ENCODE results near the gene NEU2. TPM values are rescaled to one million over a fixed set of nuclear protein-coding genes. Genes with fewer than 3 reads are reported as not detected.

The NEU2 gene
- total and polyA plus RNA-seq, 7 donors, result not detected

GRCh38 chr2:233007739-233008138 is 24.7 kb upstream of the NEU2 start:
- DNase-seq, result no peak

DNA sequence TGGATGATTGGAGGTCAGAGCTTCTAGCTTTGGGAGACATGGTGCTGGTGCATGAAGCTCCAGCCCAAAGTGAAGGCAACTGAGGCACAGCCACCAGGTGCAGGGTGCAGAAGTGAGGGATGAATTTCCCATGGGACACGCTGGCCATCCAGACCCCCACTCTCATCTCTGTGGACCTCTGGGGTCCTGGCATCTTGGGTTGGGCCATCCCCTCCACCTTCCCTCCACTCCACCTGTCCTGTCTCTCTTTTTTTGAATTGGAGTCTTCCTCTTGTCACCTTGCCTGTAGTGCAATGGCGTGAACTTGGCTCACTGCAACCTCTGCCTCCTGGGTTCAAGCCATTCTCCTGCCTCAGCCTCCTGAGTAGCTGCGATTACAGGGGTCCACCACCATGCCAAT is 22.8 kb upstream of the NEU2 start:
- Histone ChIP-seq H3K36me3 (ENCODE audit: insufficient read depth in 1 of 2, low read depth in 1 of 2) (no peaks in the 10 kb centered on the region), H3K9me3 (no peaks in the 10 kb centered on the region), H3K4me3 (no peak overlapping the region), H3K27me3 (ENCODE audit: insufficient read depth in 3 of 3, low read length in 2 of 3) (no peaks in the 10 kb centered on the region), H3K4me1 (no peaks in the 10 kb centered on the region), H3K27ac (no peak overlapping the region)
- intact Hi-C loops (cut with DNase I), result no loop called here
- WGBS, 3 donors, result 91 to 95% (median 92%) methylated on average over 3 of the region's 3 CpGs
- ATAC-seq (no peak), DNase-seq (no peak)
- TF ChIP-seq, protein P1, sequence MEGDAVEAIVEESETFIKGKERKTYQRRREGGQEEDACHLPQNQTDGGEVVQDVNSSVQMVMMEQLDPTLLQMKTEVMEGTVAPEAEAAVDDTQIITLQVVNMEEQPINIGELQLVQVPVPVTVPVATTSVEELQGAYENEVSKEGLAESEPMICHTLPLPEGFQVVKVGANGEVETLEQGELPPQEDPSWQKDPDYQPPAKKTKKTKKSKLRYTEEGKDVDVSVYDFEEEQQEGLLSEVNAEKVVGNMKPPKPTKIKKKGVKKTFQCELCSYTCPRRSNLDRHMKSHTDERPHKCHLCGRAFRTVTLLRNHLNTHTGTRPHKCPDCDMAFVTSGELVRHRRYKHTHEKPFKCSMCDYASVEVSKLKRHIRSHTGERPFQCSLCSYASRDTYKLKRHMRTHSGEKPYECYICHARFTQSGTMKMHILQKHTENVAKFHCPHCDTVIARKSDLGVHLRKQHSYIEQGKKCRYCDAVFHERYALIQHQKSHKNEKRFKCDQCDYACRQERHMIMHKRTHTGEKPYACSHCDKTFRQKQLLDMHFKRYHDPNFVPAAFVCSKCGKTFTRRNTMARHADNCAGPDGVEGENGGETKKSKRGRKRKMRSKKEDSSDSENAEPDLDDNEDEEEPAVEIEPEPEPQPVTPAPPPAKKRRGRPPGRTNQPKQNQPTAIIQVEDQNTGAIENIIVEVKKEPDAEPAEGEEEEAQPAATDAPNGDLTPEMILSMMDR (IDR thresholded peaks at IDR 0.05), result no peak

More at GRCh38 chr2:233007739-233008138, 24.7 kb upstream of the NEU2 start:
- intact Hi-C loops (cut with DNase I), result no loop called here
- 59 to 69% (median 60%) methylated on average over 3 of the region's 3 CpGs for WGBS, 3 donors
- TF ChIP-seq, protein P1 (IDR thresholded peaks at IDR 0.05), result no peak
- Histone ChIP-seq H3K27ac (no peak overlapping the region), H3K27me3 (ENCODE audit: insufficient read depth in 3 of 3, low read length in 2 of 3) (peaks cover 0 to 3% (median 0%) of the 10 kb centered on the region in 3 donors), H3K36me3 (ENCODE audit: insufficient read depth in 1 of 2, low read depth in 1 of 2) (no peaks in the 10 kb centered on the region), H3K4me1 (no peaks in the 10 kb centered on the region), H3K9me3 (no peaks in the 10 kb centered on the region), H3K4me3 (no peak overlapping the region)
- no peak for ATAC-seq

GRCh38 chr2:233010569-233011267 is 21.8 kb upstream of the NEU2 start:
- no peaks in the 10 kb centered on the region for H3K4me1 ChIP-seq
- no peak overlapping the region for H3K4me3 ChIP-seq
- TF ChIP-seq, protein P1 (IDR thresholded peaks at IDR 0.05), result no peak
- intact Hi-C loops (cut with DNase I), result no loop called here
- H3K27ac ChIP-seq, result no peak overlapping the region
- DNase-seq (no peak), ATAC-seq (no peak)
- H3K9me3 ChIP-seq, result no peaks in the 10 kb centered on the region
- no peaks in the 10 kb centered on the region for H3K36me3 ChIP-seq (ENCODE audit: insufficient read depth in 1 of 2, low read depth in 1 of 2)
- WGBS, 3 donors, result 82 to 87% (median 84%) methylated on average over 9 of the region's 9 CpGs
- H3K27me3 ChIP-seq (ENCODE audit: insufficient read depth in 3 of 3, low read length in 2 of 3), result no peaks in the 10 kb centered on the region

DNA sequence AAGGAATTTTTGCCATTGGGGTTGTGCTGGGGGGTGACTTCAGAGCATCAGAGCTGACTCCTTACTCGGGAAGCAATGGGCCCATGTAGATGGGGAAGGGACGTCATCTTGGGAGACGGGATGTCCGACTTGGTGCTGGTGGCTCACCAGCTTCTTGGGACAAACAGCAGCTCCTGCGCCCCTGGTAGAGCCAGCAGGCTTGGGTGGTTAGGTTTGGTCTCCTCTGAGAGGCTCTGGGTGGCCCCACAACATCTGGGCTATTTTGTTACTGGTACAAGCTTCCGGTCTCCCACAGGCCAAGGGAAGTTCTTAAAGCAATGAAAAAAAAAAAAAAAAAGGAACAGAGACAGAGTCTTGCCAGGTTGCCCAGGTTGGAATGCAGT is 21.2 kb upstream of the NEU2 start:
- no peak for ATAC-seq
- no peak for DNase-seq
- 91 to 95% (median 93%) methylated on average over 6 of the region's 6 CpGs for WGBS, 3 donors
- Histone ChIP-seq H3K9me3 (no peaks in the 10 kb centered on the region), H3K4me3 (no peak overlapping the region), H3K36me3 (ENCODE audit: insufficient read depth in 1 of 2, low read depth in 1 of 2) (no peaks in the 10 kb centered on the region), H3K27me3 (ENCODE audit: insufficient read depth in 3 of 3, low read length in 2 of 3) (no peaks in the 10 kb centered on the region), H3K4me1 (no peaks in the 10 kb centered on the region), H3K27ac (no peak overlapping the region)
- intact Hi-C loops (cut with DNase I), result no loop called here
- TF ChIP-seq, protein P1 (IDR thresholded peaks at IDR 0.05), result no peak

- H3K27me3 ChIP-seq (ENCODE audit: insufficient read depth in 3 of 3, low read length in 2 of 3), result no peaks in the 10 kb centered on the region
- DNase-seq (no peak), ATAC-seq (no peak)
- H3K27ac ChIP-seq, result no peak overlapping the region
- H3K9me3 ChIP-seq, result no peaks in the 10 kb centered on the region
- WGBS, 3 donors, result 86 to 100% (median 95%) methylated on average over 1 of the region's 1 CpG
- no peaks in the 10 kb centered on the region for H3K4me1 ChIP-seq
- no peaks in the 10 kb centered on the region for H3K36me3 ChIP-seq (ENCODE audit: insufficient read depth in 1 of 2, low read depth in 1 of 2)
- intact Hi-C loops (cut with DNase I), result no loop called here
- TF ChIP-seq, protein P1 (IDR thresholded peaks at IDR 0.05), result no peak
- H3K4me3 ChIP-seq, result no peak overlapping the region
These were observed 20.8 kb upstream of the NEU2 start for GRCh38 chr2:233011702-233012131.
